SK-N-SH (cell line): ENCODE results near the gene SETBP1.

Experiments
- CTCF ChIP-seq: fragments of 200-600 bp; sonication (generic); IDR thresholded peaks from 2 replicates; pipeline ENCODE4 v1.6.1; 2017; ENCODE audit warnings: antibody characterized with exemption, mild to moderate bottlenecking, moderate library complexity
- EP300 ChIP-seq, 2 experiments: IDR thresholded peaks; 2 replicates each; pipeline versions ENCODE4 v1.4.0 to v1.6.1; 2012; ENCODE audit warnings: borderline replicate concordance in 1 of 2, low read depth in 1 of 2, low read length in 1 of 2
- EZH2phosphoT487 ChIP-seq: fragments of 200-600 bp; sonication (generic); IDR thresholded peaks from 2 replicates; pipeline ENCODE4 v1.6.1; 2017; ENCODE audit warnings: low read depth, mixed run types, mild to moderate bottlenecking, antibody characterized with exemption, moderate library complexity, borderline replicate concordance
- FOSL2 ChIP-seq: IDR thresholded peaks from 2 replicates; pipeline ENCODE4 v1.4.0; 2012; ENCODE audit warnings: low read depth, mild to moderate bottlenecking, moderate library complexity, borderline replicate concordance
- FOXM1 ChIP-seq: IDR thresholded peaks from 2 replicates; pipeline ENCODE4 v1.4.0; 2012; ENCODE audit warnings: low read depth, mild to moderate bottlenecking
- JUND ChIP-seq: IDR thresholded peaks from 2 replicates; pipeline ENCODE4 v1.4.0; 2012
- POLR2AphosphoS5 ChIP-seq: IDR thresholded peaks from 2 replicates; pipeline ENCODE4 v1.6.1; 2012; ENCODE audit warnings: low read depth, low read length
- RAD21 ChIP-seq: IDR thresholded peaks from 2 replicates; pipeline ENCODE4 v1.6.1; 2012; ENCODE audit warnings: mild to moderate bottlenecking, low read length
- REST ChIP-seq: IDR thresholded peaks from 2 replicates; pipeline ENCODE4 v1.6.1; 2012; ENCODE audit warnings: mild to moderate bottlenecking, low read depth, low read length, moderate library complexity
- TAF1 ChIP-seq: IDR thresholded peaks from 2 replicates; pipeline ENCODE4 v1.6.1; 2012; ENCODE audit warnings: low read depth, mild to moderate bottlenecking, low read length, moderate library complexity, borderline replicate concordance
- USF2 ChIP-seq: fragments of 150-350 bp; IDR thresholded peaks from 2 replicates; pipeline ENCODE4 v1.6.1; 2017; ENCODE audit warnings: antibody characterized with exemption, low read length, low read depth, borderline replicate concordance
- ZBTB33 ChIP-seq: IDR thresholded peaks from 2 replicates; pipeline ENCODE4 v1.4.0; 2012; ENCODE audit warnings: low read depth, borderline replicate concordance

GRCh38 chr18:44777457-44778192 lies 96.9 kb downstream of the SETBP1 start:
- TF ChIP-seq CTCF (no peak), RAD21 (no peak), TAF1 (no peak), FOSL2 (no peak), REST (no peak), USF2 (no peak), POLR2AphosphoS5 (no peak), JUND (no peak), EZH2phosphoT487 (no peak), ZBTB33 (no peak), FOXM1 (no peak), EP300 (IDR thresholded peaks at IDR 0.05; ENCODE audit: borderline replicate concordance in 1 of 2, low read depth in 1 of 2, low read length in 1 of 2) (no peak)
